HT-29 (cell line): ENCODE measurements around the gene SLC25A21. TPM values are rescaled to one million over a fixed set of nuclear protein-coding genes. Genes with fewer than 3 reads are reported as not detected.
"Not testable (repeated sequence)": the region's sequence is repeated elsewhere in the genome, so short reads cannot be mapped to it uniquely, and the experiment has no call there.

Source experiments
- DNase-seq: peaks from one replicate; pipeline ENCODE4 v3.0.0-alpha.2; 2015; ENCODE audit warnings: low spot score
- total RNA-seq: library from RNA; depleted of rRNA; stranded (reverse); fragments of >200 nt; shearing (Covaris generic); gene quantifications from 2 replicates; pipeline ENCODE4 v1.2.3, GENCODE V29; 2014

SLC25A21 gene
- total RNA-seq, 1 experiment from 2014 or later = not detected

- no peak for DNase-seq
Measured at GRCh38 chr14:37088356-37089215, 83.8 kb downstream of the SLC25A21 start.

- DNase-seq = no peak
Measured at GRCh38 chr14:37087520-37087919, 84.9 kb downstream of the SLC25A21 start.

GRCh38 chr14:37083599-37083998 lies 88.8 kb downstream of the SLC25A21 start:
- DNase-seq = no peak

- no peak for DNase-seq
Measured at GRCh38 chr14:37082449-37082848, 90.0 kb downstream of the SLC25A21 start.

GRCh38 chr14:37081856-37082255 lies 90.5 kb downstream of the SLC25A21 start:
- DNase-seq = no peak

GRCh38 chr14:37081218-37081617 lies 91.2 kb downstream of the SLC25A21 start:
- peak; percentile 12 for DNase-seq

GRCh38 chr14:37078131-37078530 lies 94.3 kb downstream of the SLC25A21 start:
- no peak for DNase-seq

GRCh38 chr14:37074320-37074719 lies 98.1 kb downstream of the SLC25A21 start:
- DNase-seq = not testable (repeated sequence)

GRCh38 chr14:37063467-37064240 lies 108.8 kb downstream of the SLC25A21 start:
- no peak for DNase-seq

GRCh38 chr14:37062191-37062803 lies 110.1 kb downstream of the SLC25A21 start:
- no peak for DNase-seq

- no peak for DNase-seq
Measured at GRCh38 chr14:37061697-37062096, 110.7 kb downstream of the SLC25A21 start.

GRCh38 chr14:37060496-37061260 lies 111.7 kb downstream of the SLC25A21 start:
- DNase-seq = no peak

- no peak for DNase-seq
Measured at GRCh38 chr14:37057776-37058175, 114.6 kb downstream of the SLC25A21 start.

GRCh38 chr14:37056473-37056872 lies 115.9 kb downstream of the SLC25A21 start:
- no peak for DNase-seq

- no peak for DNase-seq
Measured at GRCh38 chr14:37054869-37055268, 117.5 kb downstream of the SLC25A21 start.

- DNase-seq = no peak
Measured at GRCh38 chr14:37054144-37054543, 118.3 kb downstream of the SLC25A21 start.

GRCh38 chr14:37051680-37052079 lies 120.7 kb downstream of the SLC25A21 start:
- no peak for DNase-seq

- DNase-seq = no peak
Measured at GRCh38 chr14:37051153-37051552, 121.3 kb downstream of the SLC25A21 start.

GRCh38 chr14:37048666-37049071 lies 123.7 kb downstream of the SLC25A21 start:
- DNase-seq = no peak

- DNase-seq = no peak
Measured at GRCh38 chr14:37047996-37048395, 124.4 kb downstream of the SLC25A21 start.

GRCh38 chr14:37047226-37047625 lies 125.2 kb downstream of the SLC25A21 start:
- no peak for DNase-seq
